ENCODE data around the gene PRR23E. TPM values are rescaled to one million over a fixed set of nuclear protein-coding genes. Genes with fewer than 3 reads are reported as not detected.

PRR23E gene
- total and polyA plus RNA-seq, 2 experiments from 2014 or later = not detected

DNA sequence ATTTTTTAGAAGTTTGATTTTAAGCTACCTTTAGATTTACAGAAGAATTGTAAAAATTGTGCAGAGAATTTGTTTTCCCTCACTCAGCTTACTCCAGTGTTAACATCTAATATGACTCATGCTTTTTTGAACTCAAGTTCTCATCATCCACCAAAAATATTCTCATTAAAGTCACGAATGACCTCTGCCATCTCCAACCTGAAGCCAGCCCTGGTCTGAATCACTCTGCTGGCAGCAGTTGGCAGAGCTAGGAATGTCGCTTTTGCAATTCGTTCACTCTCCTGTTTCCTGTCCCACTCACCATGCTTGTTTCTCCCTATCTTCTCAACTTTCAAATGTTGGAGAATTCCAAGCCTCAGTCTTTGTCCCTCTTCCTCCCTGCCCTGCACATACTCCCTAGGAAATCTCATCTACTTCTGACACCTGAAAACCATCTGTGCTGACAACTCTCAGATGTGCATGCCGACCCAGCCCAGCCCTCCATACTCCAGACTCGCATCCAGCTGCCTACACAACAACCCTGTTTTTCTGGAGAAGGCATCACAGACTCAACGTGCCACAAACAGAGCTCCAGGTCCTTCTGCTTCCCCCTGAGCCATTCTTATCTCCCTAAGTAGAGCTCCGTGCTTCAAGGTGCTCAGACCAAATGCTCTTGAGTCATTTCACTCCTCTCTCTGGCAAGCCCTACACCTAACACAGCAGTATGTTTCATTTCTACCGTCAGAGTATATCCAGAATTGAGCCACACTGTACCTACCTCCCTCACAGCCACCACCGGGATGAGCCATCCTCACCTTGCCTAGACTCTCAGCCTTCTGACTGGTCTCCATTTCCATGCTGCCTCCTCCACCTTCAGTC, 24.9 kb downstream of the PRR23E start (continued):
- TF ChIP-seq, protein P1, sequence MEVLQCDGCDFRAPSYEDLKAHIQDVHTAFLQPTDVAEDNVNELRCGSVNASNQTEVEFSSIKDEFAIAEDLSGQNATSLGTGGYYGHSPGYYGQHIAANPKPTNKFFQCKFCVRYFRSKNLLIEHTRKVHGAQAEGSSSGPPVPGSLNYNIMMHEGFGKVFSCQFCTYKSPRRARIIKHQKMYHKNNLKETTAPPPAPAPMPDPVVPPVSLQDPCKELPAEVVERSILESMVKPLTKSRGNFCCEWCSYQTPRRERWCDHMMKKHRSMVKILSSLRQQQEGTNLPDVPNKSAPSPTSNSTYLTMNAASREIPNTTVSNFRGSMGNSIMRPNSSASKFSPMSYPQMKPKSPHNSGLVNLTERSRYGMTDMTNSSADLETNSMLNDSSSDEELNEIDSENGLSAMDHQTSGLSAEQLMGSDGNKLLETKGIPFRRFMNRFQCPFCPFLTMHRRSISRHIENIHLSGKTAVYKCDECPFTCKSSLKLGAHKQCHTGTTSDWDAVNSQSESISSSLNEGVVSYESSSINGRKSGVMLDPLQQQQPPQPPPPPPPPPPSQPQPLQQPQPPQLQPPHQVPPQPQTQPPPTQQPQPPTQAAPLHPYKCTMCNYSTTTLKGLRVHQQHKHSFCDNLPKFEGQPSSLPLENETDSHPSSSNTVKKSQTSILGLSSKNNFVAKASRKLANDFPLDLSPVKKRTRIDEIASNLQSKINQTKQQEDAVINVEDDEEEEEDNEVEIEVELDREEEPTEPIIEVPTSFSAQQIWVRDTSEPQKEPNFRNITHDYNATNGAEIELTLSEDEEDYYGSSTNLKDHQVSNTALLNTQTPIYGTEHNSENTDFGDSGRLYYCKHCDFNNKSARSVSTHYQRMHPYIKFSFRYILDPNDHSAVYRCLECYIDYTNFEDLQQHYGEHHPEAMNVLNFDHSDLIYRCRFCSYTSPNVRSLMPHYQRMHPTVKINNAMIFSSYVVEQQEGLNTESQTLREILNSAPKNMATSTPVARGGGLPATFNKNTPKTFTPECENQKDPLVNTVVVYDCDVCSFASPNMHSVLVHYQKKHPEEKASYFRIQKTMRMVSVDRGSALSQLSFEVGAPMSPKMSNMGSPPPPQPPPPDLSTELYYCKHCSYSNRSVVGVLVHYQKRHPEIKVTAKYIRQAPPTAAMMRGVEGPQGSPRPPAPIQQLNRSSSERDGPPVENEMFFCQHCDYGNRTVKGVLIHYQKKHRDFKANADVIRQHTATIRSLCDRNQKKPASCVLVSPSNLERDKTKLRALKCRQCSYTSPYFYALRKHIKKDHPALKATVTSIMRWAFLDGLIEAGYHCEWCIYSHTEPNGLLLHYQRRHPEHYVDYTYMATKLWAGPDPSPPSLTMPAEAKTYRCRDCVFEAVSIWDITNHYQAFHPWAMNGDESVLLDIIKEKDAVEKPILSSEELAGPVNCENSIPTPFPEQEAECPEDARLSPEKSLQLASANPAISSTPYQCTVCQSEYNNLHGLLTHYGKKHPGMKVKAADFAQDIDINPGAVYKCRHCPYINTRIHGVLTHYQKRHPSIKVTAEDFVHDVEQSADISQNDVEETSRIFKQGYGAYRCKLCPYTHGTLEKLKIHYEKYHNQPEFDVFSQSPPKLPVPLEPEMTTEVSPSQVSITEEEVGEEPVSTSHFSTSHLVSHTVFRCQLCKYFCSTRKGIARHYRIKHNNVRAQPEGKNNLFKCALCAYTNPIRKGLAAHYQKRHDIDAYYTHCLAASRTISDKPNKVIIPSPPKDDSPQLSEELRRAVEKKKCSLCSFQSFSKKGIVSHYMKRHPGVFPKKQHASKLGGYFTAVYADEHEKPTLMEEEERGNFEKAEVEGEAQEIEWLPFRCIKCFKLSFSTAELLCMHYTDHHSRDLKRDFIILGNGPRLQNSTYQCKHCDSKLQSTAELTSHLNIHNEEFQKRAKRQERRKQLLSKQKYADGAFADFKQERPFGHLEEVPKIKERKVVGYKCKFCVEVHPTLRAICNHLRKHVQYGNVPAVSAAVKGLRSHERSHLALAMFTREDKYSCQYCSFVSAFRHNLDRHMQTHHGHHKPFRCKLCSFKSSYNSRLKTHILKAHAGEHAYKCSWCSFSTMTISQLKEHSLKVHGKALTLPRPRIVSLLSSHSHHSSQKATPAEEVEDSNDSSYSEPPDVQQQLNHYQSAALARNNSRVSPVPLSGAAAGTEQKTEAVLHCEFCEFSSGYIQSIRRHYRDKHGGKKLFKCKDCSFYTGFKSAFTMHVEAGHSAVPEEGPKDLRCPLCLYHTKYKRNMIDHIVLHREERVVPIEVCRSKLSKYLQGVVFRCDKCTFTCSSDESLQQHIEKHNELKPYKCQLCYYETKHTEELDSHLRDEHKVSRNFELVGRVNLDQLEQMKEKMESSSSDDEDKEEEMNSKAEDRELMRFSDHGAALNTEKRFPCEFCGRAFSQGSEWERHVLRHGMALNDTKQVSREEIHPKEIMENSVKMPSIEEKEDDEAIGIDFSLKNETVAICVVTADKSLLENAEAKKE (CRISPR knock-in tag; IDR thresholded peaks at IDR 0.05) = no peak
- TF ChIP-seq EZH2 (IDR thresholded peaks at IDR 0.05; ENCODE audit: low read depth, unreplicated experiment) = no peak
- no peak for TF ChIP-seq ZNF114 (CRISPR knock-in tag; IDR thresholded peaks at IDR 0.05)
- TF ChIP-seq NANOG (IDR thresholded peaks at IDR 0.05; ENCODE audit: borderline replicate concordance) = no peak
- TF ChIP-seq, protein P2, sequence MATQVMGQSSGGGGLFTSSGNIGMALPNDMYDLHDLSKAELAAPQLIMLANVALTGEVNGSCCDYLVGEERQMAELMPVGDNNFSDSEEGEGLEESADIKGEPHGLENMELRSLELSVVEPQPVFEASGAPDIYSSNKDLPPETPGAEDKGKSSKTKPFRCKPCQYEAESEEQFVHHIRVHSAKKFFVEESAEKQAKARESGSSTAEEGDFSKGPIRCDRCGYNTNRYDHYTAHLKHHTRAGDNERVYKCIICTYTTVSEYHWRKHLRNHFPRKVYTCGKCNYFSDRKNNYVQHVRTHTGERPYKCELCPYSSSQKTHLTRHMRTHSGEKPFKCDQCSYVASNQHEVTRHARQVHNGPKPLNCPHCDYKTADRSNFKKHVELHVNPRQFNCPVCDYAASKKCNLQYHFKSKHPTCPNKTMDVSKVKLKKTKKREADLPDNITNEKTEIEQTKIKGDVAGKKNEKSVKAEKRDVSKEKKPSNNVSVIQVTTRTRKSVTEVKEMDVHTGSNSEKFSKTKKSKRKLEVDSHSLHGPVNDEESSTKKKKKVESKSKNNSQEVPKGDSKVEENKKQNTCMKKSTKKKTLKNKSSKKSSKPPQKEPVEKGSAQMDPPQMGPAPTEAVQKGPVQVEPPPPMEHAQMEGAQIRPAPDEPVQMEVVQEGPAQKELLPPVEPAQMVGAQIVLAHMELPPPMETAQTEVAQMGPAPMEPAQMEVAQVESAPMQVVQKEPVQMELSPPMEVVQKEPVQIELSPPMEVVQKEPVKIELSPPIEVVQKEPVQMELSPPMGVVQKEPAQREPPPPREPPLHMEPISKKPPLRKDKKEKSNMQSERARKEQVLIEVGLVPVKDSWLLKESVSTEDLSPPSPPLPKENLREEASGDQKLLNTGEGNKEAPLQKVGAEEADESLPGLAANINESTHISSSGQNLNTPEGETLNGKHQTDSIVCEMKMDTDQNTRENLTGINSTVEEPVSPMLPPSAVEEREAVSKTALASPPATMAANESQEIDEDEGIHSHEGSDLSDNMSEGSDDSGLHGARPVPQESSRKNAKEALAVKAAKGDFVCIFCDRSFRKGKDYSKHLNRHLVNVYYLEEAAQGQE (IDR thresholded peaks at IDR 0.05; ENCODE audit: unreplicated experiment) = no peak
- TF ChIP-seq JUNB (IDR thresholded peaks at IDR 0.05; ENCODE audit: unreplicated experiment) = no peak
- TF ChIP-seq, protein P3, sequence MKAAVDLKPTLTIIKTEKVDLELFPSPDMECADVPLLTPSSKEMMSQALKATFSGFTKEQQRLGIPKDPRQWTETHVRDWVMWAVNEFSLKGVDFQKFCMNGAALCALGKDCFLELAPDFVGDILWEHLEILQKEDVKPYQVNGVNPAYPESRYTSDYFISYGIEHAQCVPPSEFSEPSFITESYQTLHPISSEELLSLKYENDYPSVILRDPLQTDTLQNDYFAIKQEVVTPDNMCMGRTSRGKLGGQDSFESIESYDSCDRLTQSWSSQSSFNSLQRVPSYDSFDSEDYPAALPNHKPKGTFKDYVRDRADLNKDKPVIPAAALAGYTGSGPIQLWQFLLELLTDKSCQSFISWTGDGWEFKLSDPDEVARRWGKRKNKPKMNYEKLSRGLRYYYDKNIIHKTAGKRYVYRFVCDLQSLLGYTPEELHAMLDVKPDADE (IDR thresholded peaks at IDR 0.05) = no peak

All from GM23338 (cell line).